ENCODE data around the gene BCAS1.

GRCh38 chr20:53902968-53903651, 167.3 kb downstream of the BCAS1 start:
- TF ChIP-seq CTCF (conservative IDR thresholded peaks at IDR 0.05): no peak
- TF ChIP-seq ZFX (IDR thresholded peaks at IDR 0.05): no peak

Data from C4-2B (cell line).